Measurements from ENCODE around the gene ADAT1. TPM values are rescaled to one million over a fixed set of nuclear protein-coding genes. Genes with fewer than 3 reads are reported as not detected.

ADAT1 gene
- total and polyA plus RNA-seq, 2 of the 8 experiments (the other 6 are each of a cell fraction or from before 2014, with no cell fraction given): 30.7 to 44.7 TPM

DNA sequence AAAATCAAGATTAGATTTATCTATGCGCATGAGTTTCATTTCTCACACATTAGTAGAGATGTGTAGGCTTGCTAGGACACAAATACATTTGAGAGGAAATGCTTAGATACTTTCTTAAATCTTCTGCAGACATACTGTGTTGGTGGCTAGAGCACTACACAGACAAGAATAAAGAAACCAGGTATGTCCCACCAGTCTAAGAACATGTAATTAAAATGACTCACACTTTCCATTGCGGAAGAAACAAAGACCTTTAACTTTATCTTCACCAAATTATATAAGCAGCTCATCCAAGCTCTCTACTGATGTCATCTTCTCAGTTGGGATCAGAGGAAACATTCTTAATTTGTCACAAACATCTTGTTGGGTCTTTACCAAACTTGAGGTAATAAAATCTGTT lies 44.4 kb downstream of the ADAT1 start (continued):
- TF ChIP-seq CBX8 (IDR thresholded peaks at IDR 0.05; ENCODE audit: borderline replicate concordance, low read depth, low read length) (no peak), BRCA1 (IDR thresholded peaks at IDR 0.05; ENCODE audit: low read depth, low read length) (no peak), EZH2 (IDR thresholded peaks at IDR 0.05; ENCODE audit: low read depth, low read length, severe bottlenecking) (no peak)

Measured in H1 (cell line).